ENCODE measurements around the gene TPRG1L. TPM values are rescaled to one million over a fixed set of nuclear protein-coding genes. Genes with fewer than 3 reads are reported as not detected.
"Not testable (repeated sequence)": the region's sequence is repeated elsewhere in the genome, so short reads cannot be mapped to it uniquely, and the experiment has no call there.

Gene TPRG1L
- total RNA-seq: 29.4 and 32.9 TPM in 2 replicates

- peak; percentile 97 for DNase-seq
These were observed at the start of gene TPRG1L for GRCh38 chr1:3624200-3625136. Gene TPRG1L, plus strand, starts transcription at chr1:3625015. Its CDS starts 58 bp downstream, at chr1:3625073.

- not testable (repeated sequence) for DNase-seq
These were observed 49.3 kb upstream of the TPRG1L start for GRCh38 chr1:3575515-3575914.

- DNase-seq: no peak
These were observed 48.8 kb upstream of the TPRG1L start for GRCh38 chr1:3575993-3576392.

- DNase-seq: no peak
These were observed 47.5 kb upstream of the TPRG1L start for GRCh38 chr1:3577300-3577699.

GRCh38 chr1:3577711-3578432 lies 46.9 kb upstream of the TPRG1L start:
- no peak for DNase-seq

GRCh38 chr1:3578433-3578805 lies 46.4 kb upstream of the TPRG1L start:
- DNase-seq: no peak

GRCh38 chr1:3578906-3579305 lies 45.9 kb upstream of the TPRG1L start:
- no peak for DNase-seq

- DNase-seq: no peak
These were observed 45.2 kb upstream of the TPRG1L start for GRCh38 chr1:3579626-3580025.

GRCh38 chr1:3580231-3580630 lies 44.6 kb upstream of the TPRG1L start:
- DNase-seq: no peak

- DNase-seq: peak; percentile 16
These were observed 43.3 kb upstream of the TPRG1L start for GRCh38 chr1:3581296-3582036.

- not testable (repeated sequence) for DNase-seq
These were observed 41.1 kb upstream of the TPRG1L start for GRCh38 chr1:3583751-3584150.

- DNase-seq: no peak
These were observed 39.9 kb upstream of the TPRG1L start for GRCh38 chr1:3584915-3585314.

- DNase-seq: not testable (repeated sequence)
These were observed 39.4 kb upstream of the TPRG1L start for GRCh38 chr1:3585353-3585868.

GRCh38 chr1:3585940-3586568 lies 38.8 kb upstream of the TPRG1L start:
- no peak for DNase-seq

GRCh38 chr1:3586986-3587759 lies 37.6 kb upstream of the TPRG1L start:
- no peak for DNase-seq

GRCh38 chr1:3588395-3588794 lies 36.4 kb upstream of the TPRG1L start:
- peak; percentile 30 for DNase-seq

GRCh38 chr1:3590139-3590763 lies 34.6 kb upstream of the TPRG1L start:
- DNase-seq: peak; percentile 65

- peak; percentile 26 for DNase-seq
These were observed 33.6 kb upstream of the TPRG1L start for GRCh38 chr1:3590951-3591865.

- DNase-seq: no peak
These were observed 31.5 kb upstream of the TPRG1L start for GRCh38 chr1:3593334-3593733.

- DNase-seq: peak; percentile 19
These were observed 31.1 kb upstream of the TPRG1L start for GRCh38 chr1:3593745-3594144.

Data from dermis blood vessel endothelial cell (primary cell).